ENCODE results near the gene NYAP2.

NYAP2 gene

GRCh38 chr2:225636558-225636957 lies 237.0 kb downstream of the NYAP2 start:
- no peak for FAIRE-seq

GRCh38 chr2:225637259-225637658 lies 237.7 kb downstream of the NYAP2 start:
- no peak for FAIRE-seq

GRCh38 chr2:225640550-225640949 lies 241.0 kb downstream of the NYAP2 start:
- no peak for FAIRE-seq

- no peak for FAIRE-seq
Observed at GRCh38 chr2:225649274-225649673, 249.8 kb downstream of the NYAP2 start.

GRCh38 chr2:225650041-225650440 lies 250.5 kb downstream of the NYAP2 start:
- FAIRE-seq, result no peak

GRCh38 chr2:225660262-225661131 lies 261.0 kb downstream of the NYAP2 start:
- peak; percentile 96 for FAIRE-seq

- FAIRE-seq, result no peak
Observed at GRCh38 chr2:225662101-225662500, 262.6 kb downstream of the NYAP2 start.

GRCh38 chr2:225667445-225667844 lies 267.9 kb downstream of the NYAP2 start:
- FAIRE-seq, result no peak

- peak; percentile 95 for FAIRE-seq
Observed at GRCh38 chr2:225668606-225669266, 269.2 kb downstream of the NYAP2 start.

GRCh38 chr2:225670111-225670974 lies 270.8 kb downstream of the NYAP2 start:
- peak; percentile 98 for FAIRE-seq

- no peak for FAIRE-seq
Observed at GRCh38 chr2:225678792-225679191, 279.3 kb downstream of the NYAP2 start.

GRCh38 chr2:225683258-225683657 lies 283.7 kb downstream of the NYAP2 start:
- no peak for FAIRE-seq

- peak; percentile 76 for FAIRE-seq
Observed at GRCh38 chr2:225690153-225690552, 290.6 kb downstream of the NYAP2 start.

GRCh38 chr2:225691711-225692110 lies 292.2 kb downstream of the NYAP2 start:
- FAIRE-seq, result no peak

- FAIRE-seq, result no peak
Observed at GRCh38 chr2:225693259-225693658, 293.7 kb downstream of the NYAP2 start.

GRCh38 chr2:225694664-225695063 lies 295.2 kb downstream of the NYAP2 start:
- peak; percentile 5 for FAIRE-seq

- FAIRE-seq, result no peak
Observed at GRCh38 chr2:225697936-225698335, 298.4 kb downstream of the NYAP2 start.

Measured in islet of Langerhans (tissue), 1 donor.